Immature natural killer cell (primary cell): ENCODE measurements around the gene CLEC17A. TPM values are rescaled to one million over a fixed set of nuclear protein-coding genes. Genes with fewer than 3 reads are reported as not detected.

Experiments
- DNase-seq, 3 donors: peaks; one replicate each; pipeline ENCODE4 v3.0.0; 2022; ENCODE audit warnings: mixed read lengths in 1 of 3
- H3K27ac Mint-ChIP-seq, 6 donors: one replicate each; pipeline ENCODE4 v1.8.0; 2020; ENCODE audit warnings: mixed read lengths in 6 of 6, mild to moderate bottlenecking in 5 of 6, inconsistent platforms in 4 of 6, moderate library complexity in 3 of 6
- H3K27me3 Mint-ChIP-seq, 3 donors: one replicate each; pipeline ENCODE4 v1.8.0; 2020 to 2021; ENCODE audit warnings: low read depth in 3 of 3, mild to moderate bottlenecking in 3 of 3, mixed read lengths in 3 of 3, moderate library complexity in 3 of 3, inconsistent platforms in 1 of 3
- H3K36me3 Mint-ChIP-seq, 3 donors: one replicate each; pipeline ENCODE4 v1.8.0; 2020; ENCODE audit warnings: mixed read lengths in 3 of 3, inconsistent platforms in 2 of 3, mild to moderate bottlenecking in 2 of 3
- H3K4me1 Mint-ChIP-seq, 2 donors: one replicate each; pipeline ENCODE4 v1.8.0; 2020; ENCODE audit warnings: inconsistent platforms in 2 of 2, mild to moderate bottlenecking in 2 of 2, mixed read lengths in 2 of 2, moderate library complexity in 1 of 2
- H3K4me3 Mint-ChIP-seq, 5 donors: one replicate each; pipeline ENCODE4 v1.8.0; 2020; ENCODE audit warnings: mild to moderate bottlenecking in 5 of 5, mixed read lengths in 5 of 5, inconsistent platforms in 3 of 5, moderate library complexity in 3 of 5
- H3K9me3 Mint-ChIP-seq, 6 donors: one replicate each; pipeline ENCODE4 v1.8.0; 2020; ENCODE audit warnings: mild to moderate bottlenecking in 6 of 6, mixed read lengths in 6 of 6, inconsistent platforms in 4 of 6, moderate library complexity in 3 of 6
- polyA plus RNA-seq, 3 donors: library from polyadenylated mRNA; unstranded; fragments of 300-500 nt; fragmentation: Illumina TruSeq; gene quantifications; one replicate each; pipeline ENCODE4 v1.2.3, GENCODE V29; 2021

CLEC17A gene
- polyA plus RNA-seq, 3 donors from 2014 or later = 0.62 TPM; not detected in 2

- no peak overlapping the region for H3K27ac Mint-ChIP-seq
Observed at GRCh38 chr19:14661372-14661924, 78.6 kb downstream of the CLEC17A start.

More at GRCh38 chr19:14661372-14661924, 78.6 kb downstream of the CLEC17A start:
- H3K9me3 Mint-ChIP-seq = no peaks in the 10 kb centered on the region
- H3K4me1 Mint-ChIP-seq = no peaks in the 10 kb centered on the region
- peaks cover 0 to 5% (median 0%) of the 10 kb centered on the region in 3 donors for H3K27me3 Mint-ChIP-seq
- H3K36me3 Mint-ChIP-seq = no peaks in the 10 kb centered on the region
- DNase-seq = no peak
- H3K4me3 Mint-ChIP-seq = no peak overlapping the region

Other genes with a start within 250 kb of the CLEC17A start
- gene ADGRE5, start 201.6 kb upstream of the CLEC17A start, polyA plus RNA-seq = 100 to 1,000 TPM; 360 to 783 (median 485) TPM
- 100 to 1,000 TPM; 117 to 177 (median 144) TPM for gene DDX39A, start 163.7 kb upstream of the CLEC17A start, polyA plus RNA-seq
- gene PKN1, start 149.8 kb upstream of the CLEC17A start, polyA plus RNA-seq = 10 to 100 TPM; 74.3 to 94.6 (median 84.7) TPM
- 1 to 10 TPM in 1 of 3 donors, under 1 TPM in 1, not detected in 1; 0.17 to 1.2 TPM for gene PTGER1, start 107.7 kb upstream of the CLEC17A start, polyA plus RNA-seq
- 10 to 100 TPM; 42.0 to 49.0 (median 47.0) TPM for gene GIPC1, start 87.0 kb upstream of the CLEC17A start, polyA plus RNA-seq
- gene DNAJB1, start 64.7 kb upstream of the CLEC17A start, polyA plus RNA-seq = 100 to 1,000 TPM; 116 to 164 (median 120) TPM
- gene TECR, start 53.5 kb upstream of the CLEC17A start, polyA plus RNA-seq = 100 to 1,000 TPM; 203 to 317 (median 289) TPM
- gene NDUFB7, start 11.0 kb upstream of the CLEC17A start, polyA plus RNA-seq = 100 to 1,000 TPM; 400 to 782 (median 502) TPM
- under 1 TPM in 1 of 3 donors, not detected in 2; 0.66 TPM for gene ADGRE3, start 91.8 kb downstream of the CLEC17A start, polyA plus RNA-seq
- 10 to 100 TPM; 10.8 to 15.1 (median 14.6) TPM for gene ZNF333, start 107.0 kb downstream of the CLEC17A start, polyA plus RNA-seq
- gene ADGRE2, start 195.5 kb downstream of the CLEC17A start, polyA plus RNA-seq = under 1 TPM in 2 of 3 donors, not detected in 1; 0.17 to 0.32 TPM